ENCODE measurements around the gene CCDC186.

CCDC186 gene

DNA sequence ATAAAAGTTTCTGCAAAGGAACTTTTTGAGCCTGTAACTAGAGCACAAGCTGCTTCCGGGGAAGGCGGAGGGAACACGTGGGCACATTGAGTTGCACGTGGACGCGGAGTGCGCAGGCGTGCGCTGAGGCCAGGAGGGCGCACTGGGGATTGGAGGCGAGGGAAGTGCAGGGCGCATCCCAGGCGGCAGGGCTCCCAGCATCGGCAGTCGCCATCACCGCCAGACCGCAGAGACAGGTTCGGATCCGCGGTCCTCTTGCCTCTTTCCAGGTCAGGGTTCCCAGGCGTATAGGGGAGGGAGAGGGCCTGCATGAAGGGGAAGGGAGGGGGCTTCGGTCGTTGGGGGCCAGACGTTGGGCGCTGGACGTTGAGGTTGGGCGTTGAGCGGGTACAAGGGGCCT lies 5.1 kb upstream of the CCDC186 start, which contains the start of gene TDRD1:
Gene TDRD1 (plus strand): TSS at position 206 of the 400 bp plus-strand sequence. CDS start 8,479 bp downstream, outside the sequence.
- H3K4me3 ChIP-seq (ENCODE audit: low read depth, low read length), result no peak within 1 kb of the TSS
- in situ Hi-C loops (cut with HindIII; ENCODE audit: low sequenced_read_pairs), result no loop called here
- DNase-seq (ENCODE audit: low read depth, low spot score), result no peak
- no peak for TF ChIP-seq CTCF (IDR thresholded peaks at IDR 0.05; ENCODE audit: low read depth, low read length)

DNA sequence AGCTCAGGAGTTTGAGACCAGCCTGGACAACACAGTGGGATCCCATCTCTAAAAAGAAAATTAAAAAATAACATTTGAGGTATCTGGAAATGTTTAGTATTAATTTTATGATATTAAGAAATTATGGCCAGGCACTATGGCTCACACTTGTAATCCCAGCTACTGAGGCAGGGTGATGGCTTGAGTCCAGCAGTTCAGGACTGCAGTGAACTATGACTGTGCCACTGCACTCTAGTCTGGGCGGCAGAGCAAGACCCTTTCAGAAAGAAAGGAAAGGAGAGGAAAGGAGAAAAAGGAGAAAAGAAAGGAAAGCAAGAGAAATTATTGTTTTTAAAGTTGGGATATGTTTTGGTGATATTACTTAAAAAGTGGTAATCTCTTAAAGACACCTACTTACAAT lies 2.5 kb upstream of the CCDC186 start:
- H3K4me3 ChIP-seq (ENCODE audit: low read depth, low read length), result no peak overlapping the region
- TF ChIP-seq CTCF (IDR thresholded peaks at IDR 0.05; ENCODE audit: low read depth, low read length), result no peak
- no peak for DNase-seq (ENCODE audit: low read depth, low spot score)
- in situ Hi-C loops (cut with HindIII; ENCODE audit: low sequenced_read_pairs), result no loop called here

DNA sequence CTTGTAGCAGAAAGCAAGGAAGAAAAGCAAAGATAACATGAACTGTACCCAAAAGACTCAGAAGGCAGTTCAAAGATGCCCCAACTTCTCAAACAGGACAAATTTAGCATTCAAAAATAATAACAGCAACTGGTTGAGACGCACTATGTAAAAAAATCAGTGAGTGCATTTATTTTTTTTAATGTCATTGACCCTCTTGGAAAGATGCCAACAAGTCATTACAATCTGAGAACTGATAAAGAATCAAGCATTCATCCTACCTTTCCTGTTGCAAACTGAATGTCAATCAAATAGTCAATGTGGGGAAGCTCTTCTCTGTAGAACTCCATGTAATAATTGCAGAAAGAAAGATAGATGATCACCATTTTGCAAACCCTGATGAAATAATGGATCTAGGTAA lies 1.7 kb upstream of the CCDC186 start:
- no peak for TF ChIP-seq CTCF (IDR thresholded peaks at IDR 0.05; ENCODE audit: low read depth, low read length)
- DNase-seq (ENCODE audit: low read depth, low spot score), result no peak
- H3K4me3 ChIP-seq (ENCODE audit: low read depth, low read length), result no peak overlapping the region
- in situ Hi-C loops (cut with HindIII; ENCODE audit: low sequenced_read_pairs), result no loop called here

GRCh38 chr10:114174695-114175188 lies 739 bp upstream of the CCDC186 start:
- no peak for TF ChIP-seq CTCF (IDR thresholded peaks at IDR 0.05; ENCODE audit: low read depth, low read length)
- peak; percentile 26 for DNase-seq (ENCODE audit: low read depth, low spot score)
- in situ Hi-C loops (cut with HindIII; ENCODE audit: low sequenced_read_pairs), result no loop called here
- H3K4me3 ChIP-seq (ENCODE audit: low read depth, low read length), result peak overlapping the region; percentile 97

- in situ Hi-C loops (cut with HindIII; ENCODE audit: low sequenced_read_pairs), result no loop called here
- peak overlapping the region; percentile 97 for H3K4me3 ChIP-seq (ENCODE audit: low read depth, low read length)
- DNase-seq (ENCODE audit: low read depth, low spot score), result no peak
- TF ChIP-seq CTCF (IDR thresholded peaks at IDR 0.05; ENCODE audit: low read depth, low read length), result no peak
These were observed 441 bp downstream of the CCDC186 start for GRCh38 chr10:114173603-114173920.

DNA sequence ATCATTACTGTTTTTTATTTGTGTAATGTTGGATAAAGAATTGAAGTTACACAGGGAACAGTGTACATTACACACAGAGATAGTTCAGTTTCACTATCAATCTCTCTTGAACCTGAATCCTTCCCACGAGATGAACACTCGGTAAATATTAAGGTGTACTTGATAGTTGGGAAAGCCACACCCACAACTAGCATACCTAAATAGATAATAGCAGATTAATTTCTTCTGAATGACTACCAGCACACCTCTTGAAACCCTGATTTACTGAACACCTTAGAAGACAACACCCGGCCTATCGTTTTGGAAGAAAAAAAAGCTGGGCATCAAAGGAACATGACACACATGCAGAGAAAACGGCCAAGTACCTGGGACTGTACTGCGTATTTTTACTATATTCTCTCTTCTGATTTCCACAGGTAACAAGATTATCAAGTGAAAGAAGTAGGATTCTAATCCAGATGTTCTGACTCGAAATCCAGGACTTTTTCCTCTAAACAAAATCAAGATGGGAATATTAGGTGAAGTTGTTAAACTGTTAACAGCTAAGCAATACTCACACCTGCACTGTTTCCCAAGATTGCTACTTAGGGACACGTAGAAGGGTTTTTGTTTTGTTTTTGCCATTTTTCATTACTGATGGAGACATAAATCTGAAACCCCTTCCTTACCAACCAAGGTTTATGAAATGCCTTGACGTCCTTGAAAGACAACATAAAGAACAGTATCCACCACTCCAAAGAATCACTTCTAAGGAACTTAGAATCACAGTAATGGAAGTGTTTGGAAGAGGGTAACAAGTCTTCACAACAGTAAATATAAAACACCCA lies 1.0 kb downstream of the CCDC186 start:
- no peak for TF ChIP-seq CTCF (IDR thresholded peaks at IDR 0.05; ENCODE audit: low read depth, low read length)
- DNase-seq (ENCODE audit: low read depth, low spot score), result peak; percentile 15
- peak overlapping the region; percentile 97 for H3K4me3 ChIP-seq (ENCODE audit: low read depth, low read length)
- in situ Hi-C loops (cut with HindIII; ENCODE audit: low sequenced_read_pairs), result no loop called here
